GM19239 (cell line): ENCODE results near the gene JADE2.

ENCODE experiments used
- DNase-seq: peaks from one replicate; pipeline ENCODE4 v3.0.0; 2011; ENCODE audit warnings: low spot score; ENCODE audit not compliant: insufficient read length
- FAIRE-seq: peaks from 2 replicates; lab custom pipeline; 2011; peaks lifted over from hg19 to GRCh38; lab: Jason Lieb, UNC

The JADE2 gene

DNA sequence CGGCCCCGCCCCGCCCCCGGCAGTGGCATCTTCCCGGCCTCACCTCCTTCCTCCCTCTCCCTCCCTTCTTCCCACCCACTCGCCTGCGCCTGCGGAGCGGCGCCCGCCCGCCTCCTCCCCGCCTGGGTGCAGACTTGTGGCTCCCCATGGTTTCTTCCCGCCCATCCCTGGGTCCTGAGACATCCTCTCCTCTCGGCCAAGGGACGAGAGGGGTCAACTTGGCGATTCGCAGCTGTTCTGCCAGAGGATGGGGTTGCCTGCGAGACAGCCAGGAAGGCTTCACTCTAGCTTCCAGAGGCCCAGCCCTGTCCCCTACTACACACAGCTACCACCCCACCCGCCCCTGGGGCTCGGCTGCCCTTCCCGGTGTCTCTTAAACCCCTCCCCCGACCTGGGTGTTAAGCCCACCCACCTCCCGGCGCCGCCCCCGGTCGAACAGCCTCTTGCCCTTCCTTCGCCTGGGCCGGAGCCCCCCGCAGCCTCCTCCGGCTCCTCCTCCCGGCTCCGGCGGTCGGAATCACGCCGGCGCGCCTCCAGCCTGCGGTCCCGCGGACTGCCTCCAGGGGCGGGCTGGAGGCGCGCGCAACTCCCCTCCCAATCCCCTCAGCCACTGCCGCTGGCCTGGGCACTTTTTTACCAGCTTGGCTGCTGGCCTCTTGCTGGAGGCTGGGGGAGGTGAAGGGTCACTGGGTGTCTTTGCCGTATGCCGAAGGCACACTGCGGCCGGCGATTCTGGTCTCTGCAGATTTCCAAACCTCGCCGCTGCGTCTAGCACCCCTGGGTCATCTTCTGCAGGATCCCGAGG lies 1.9 kb downstream of the JADE2 start:
- DNase-seq: peak; percentile 74
- FAIRE-seq: peak; percentile 82

DNA sequence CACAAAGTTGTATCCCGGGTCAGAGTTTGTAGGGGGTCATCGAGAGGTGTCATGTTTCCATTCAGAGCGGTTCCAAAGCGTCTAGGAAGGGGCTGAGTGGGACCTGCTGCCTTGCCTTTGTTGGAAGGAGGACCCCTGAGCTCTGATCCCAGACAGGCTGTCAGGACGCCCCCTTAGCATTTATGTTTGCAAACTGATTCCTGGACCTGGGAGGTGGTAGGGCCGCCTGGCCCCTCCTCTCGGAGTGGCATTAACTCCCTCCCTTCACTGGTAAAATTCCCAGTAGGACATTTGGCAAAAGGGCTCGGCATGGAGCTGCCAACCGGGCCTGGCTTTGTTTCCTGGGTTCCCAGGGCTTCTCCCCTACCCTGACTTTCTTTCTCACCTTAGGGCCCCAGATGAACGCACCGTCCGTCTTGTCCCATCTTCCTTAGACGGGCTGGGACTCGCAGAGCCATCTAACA lies 2.5 kb downstream of the JADE2 start:
- DNase-seq: no peak
- FAIRE-seq: no peak

DNA sequence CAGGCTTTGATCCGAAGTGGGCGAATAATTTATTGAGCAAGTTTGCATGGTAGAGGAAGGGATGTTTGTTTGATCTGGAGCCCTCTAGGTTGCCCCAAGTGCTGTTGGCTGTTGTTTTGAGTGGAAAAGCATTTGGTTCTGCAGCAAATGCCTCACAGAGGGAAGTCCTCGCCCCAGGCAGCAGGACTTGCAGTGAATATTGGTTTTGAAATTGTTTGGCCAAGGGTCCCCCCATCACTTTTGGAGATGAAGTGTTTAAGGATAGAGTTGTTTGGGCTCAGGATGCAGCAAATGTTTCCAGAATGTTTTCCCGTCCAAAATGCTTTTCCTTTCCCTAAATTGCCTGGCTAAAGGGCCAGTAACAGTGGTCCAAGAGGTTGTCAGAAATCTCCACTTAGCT lies 3.1 kb downstream of the JADE2 start:
- DNase-seq: no peak
- no peak for FAIRE-seq

DNA sequence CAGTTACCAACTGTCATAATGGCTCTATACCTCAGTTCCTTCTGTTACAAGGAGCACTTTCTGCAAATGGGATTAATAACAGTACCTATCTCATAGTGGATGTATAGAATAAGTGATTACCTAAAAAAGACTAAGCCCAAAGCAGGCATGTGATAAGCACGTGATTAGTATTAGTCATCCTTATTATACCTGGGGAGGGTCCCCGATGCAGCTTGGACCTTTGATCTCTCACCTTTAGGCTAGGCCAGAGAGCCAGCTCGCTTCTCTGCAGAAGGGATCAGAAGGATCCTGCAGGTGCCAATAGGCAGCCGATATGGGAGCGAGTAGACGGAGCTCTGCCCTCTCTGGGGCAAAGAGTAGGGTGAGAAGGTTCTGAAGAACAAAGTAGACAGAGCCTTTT lies 4.0 kb downstream of the JADE2 start:
- no peak for DNase-seq
- no peak for FAIRE-seq

DNA sequence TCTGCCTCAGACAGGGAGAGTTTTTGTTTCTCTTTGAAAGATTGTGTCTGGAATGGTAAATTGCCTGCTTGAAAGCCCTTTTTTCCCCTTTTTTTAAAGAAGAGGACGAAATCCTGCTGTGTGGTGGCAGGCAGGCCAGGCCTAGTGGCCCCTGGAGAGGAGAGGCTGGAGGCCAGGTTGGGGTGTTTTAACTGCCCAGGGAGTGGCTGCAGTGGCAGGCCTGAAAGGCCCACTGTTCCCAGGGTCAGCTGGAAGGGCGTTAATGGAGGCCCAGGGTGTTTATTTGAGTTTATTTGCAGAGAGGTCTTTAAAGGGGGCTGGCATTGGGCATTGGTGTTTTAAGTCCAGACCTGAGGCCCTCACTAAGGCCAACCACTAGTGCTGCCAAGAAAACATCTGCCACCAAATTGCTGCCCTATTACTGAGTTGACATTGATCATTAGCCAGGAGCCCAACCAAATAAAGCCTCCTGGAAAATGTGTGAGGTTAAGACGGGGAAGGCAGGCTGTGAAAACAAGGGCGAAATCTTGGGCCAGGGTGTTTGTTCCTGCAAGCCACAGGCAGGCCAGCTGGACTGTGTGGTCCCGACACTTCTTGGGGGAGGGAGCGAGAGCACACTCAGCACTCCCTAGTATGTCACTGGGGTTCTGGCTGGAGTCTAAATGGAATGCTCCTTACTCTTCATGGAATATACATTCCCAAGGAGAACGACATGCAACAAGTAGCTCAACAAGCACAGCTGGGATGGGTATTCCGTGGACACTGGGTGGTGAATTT lies 5.0 kb downstream of the JADE2 start:
- FAIRE-seq: no peak
- no peak for DNase-seq

DNA sequence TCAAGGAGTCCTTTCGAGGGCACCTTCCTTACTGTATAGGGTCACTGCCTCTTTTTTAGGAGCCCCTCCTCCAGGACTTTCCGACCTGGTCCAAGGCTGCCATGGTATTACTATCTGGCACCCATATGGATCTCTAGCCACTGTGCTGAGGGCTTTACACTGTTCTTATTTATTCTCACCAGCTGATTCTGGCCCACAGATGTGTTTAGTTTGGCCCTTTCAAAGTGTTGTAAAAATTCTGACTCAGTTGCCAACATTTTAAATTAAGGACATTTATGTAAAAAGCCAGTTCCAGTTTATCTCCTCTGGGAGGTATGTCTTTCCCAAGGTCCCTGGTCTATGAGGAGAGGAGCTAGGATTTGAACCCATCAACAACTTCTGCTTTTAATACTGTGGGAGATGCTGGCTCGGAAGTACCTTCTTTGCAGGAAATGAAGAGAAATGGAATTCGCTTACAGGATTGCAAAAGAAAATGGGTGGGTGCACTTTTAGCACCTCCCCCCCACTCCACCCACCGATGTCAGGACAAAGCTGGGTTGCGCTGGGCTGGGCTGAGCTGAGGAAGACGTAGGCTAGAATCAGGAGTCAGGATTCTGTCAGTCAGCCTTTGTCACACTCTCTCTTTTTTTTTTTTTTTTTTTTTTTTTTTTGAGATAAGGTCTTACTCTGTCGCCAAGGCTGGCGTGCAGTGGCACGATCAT lies 7.8 kb downstream of the JADE2 start:
- FAIRE-seq (no peak), DNase-seq (no peak)

DNA sequence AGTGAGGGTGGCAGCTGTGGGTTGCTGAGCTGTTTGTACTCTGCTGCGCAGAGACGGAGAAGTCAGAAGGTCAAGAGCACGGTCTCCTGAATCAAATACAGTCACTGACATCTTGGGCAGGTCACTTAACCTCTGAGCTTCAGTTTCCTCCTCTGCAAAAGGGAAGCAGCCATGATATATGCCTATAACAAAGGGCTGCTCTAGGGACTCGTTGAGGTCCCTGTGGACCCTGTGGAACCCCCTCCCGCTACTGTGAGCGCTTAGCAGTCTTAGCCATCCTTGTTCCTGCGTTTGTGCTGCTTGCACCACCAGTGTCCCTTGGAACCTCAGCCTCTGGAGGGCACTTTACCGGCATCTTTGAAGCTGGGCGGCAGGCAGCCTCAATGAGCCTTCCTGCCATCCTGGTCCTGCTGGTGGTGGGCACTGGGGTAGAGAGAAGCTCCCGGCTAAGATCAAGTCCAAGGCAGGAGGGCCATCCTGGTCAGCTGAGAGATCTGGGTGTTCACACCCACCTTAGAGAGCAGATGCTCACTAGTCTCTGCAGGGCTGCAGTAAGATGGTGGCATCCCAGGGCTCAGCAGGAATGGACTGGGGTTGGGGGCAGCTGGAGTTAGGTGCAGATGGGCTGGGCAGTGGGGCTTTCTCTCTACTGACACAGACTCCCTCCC lies 8.7 kb downstream of the JADE2 start:
- no peak for FAIRE-seq
- DNase-seq: no peak

DNA sequence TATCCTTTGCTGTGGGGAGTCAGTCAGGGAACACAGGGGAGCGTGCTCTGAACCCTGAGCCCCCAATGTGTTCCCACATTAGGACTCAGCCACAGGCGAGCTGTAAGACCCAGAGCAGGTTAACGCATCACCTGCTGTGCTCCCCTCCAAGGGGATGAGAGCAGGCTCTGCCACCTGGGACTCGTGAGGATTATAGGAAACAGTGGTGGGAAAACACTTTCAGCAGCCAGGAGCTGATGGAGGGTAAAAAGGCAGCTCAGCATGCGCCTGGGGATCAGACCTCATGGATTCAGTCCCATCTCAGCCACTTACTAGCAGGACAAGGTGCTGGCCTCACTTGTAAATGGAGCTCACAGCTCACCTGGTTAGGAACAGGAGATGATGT lies 9.2 kb downstream of the JADE2 start:
- no peak for FAIRE-seq
- DNase-seq: no peak

DNA sequence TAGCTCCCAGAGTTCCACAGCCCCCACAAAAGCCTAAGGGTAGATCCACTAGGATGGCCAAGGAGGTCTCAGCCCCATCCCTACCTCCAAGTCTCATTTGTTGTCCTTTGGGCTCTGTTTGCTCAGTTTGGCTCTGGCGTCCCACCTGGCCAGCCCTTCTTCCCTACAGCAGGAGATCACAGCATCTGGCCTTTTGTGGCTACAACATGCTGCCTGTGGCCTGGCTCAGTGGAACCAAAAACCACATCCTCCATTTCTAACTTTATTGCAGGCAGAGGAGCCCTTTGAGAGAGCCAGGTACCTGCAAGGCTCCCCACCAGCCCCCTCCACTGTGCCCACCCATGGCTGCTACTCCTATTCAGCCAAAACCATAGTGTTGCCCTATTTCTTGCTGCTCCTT lies 11.4 kb downstream of the JADE2 start:
- FAIRE-seq: no peak

DNA sequence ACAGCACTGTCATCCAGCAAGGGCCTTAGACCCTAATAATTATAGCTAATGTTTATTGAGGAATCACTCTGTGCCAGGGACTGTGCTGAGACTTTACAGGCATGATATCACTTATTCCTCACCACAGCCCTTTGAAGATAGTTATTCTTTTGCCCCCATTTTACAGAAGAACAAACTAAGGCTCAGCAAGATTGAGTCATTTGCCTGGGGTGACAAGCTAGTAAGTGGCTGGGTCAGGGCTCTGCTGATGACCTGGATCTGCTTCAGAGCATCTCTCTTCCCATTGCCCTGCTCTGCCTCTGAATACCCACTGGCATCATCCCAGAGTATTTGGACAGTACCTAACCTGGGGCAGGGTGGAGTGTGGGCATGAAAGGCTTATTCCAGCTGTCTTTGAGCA lies 11.8 kb downstream of the JADE2 start:
- no peak for FAIRE-seq
- no peak for DNase-seq

More for the DNA sequence above, 11.4 kb downstream of the JADE2 start:
- DNase-seq: no peak

DNA sequence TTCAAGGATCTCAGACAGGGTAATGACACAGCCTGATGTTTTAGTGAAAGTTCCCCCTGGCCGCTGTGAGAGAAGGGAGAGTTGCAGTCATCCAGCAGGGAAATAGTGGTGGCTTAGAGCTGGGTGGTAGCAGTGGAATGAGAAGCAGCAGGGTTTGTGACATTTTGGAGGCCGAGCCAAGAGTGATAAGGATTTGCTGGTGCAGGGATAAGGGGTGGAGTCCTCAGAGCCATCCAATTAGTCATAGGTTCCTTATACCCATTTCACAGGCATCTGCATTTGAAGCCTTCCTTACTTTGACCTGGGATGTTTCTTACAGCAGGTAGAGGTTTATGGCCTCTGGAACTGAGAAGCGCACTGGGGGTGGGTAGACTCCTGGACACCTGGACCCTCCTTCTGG lies 12.8 kb downstream of the JADE2 start:
- FAIRE-seq: no peak

DNA sequence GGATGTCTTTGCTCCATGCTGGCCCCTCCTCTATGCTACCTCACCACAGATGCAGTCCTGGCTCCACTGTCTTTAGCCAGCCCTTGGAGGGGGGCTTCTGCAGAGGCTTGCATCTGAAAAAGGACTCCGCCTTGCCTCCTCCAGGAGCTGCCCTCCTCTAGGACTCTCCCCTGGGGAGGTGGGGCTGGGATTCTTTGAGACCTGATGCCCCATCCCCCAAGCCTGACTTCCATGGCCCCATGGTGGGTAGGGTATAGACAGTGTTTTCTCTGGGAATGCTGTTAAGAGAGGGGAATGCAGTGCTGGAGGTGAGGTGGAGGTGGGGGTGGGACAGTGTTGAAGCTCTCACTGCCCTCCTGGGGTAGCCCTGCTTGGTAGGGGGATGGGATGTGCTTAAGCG lies 14.3 kb downstream of the JADE2 start:
- FAIRE-seq: no peak
- DNase-seq: no peak

More for the DNA sequence above, 12.8 kb downstream of the JADE2 start:
- no peak for DNase-seq

DNA sequence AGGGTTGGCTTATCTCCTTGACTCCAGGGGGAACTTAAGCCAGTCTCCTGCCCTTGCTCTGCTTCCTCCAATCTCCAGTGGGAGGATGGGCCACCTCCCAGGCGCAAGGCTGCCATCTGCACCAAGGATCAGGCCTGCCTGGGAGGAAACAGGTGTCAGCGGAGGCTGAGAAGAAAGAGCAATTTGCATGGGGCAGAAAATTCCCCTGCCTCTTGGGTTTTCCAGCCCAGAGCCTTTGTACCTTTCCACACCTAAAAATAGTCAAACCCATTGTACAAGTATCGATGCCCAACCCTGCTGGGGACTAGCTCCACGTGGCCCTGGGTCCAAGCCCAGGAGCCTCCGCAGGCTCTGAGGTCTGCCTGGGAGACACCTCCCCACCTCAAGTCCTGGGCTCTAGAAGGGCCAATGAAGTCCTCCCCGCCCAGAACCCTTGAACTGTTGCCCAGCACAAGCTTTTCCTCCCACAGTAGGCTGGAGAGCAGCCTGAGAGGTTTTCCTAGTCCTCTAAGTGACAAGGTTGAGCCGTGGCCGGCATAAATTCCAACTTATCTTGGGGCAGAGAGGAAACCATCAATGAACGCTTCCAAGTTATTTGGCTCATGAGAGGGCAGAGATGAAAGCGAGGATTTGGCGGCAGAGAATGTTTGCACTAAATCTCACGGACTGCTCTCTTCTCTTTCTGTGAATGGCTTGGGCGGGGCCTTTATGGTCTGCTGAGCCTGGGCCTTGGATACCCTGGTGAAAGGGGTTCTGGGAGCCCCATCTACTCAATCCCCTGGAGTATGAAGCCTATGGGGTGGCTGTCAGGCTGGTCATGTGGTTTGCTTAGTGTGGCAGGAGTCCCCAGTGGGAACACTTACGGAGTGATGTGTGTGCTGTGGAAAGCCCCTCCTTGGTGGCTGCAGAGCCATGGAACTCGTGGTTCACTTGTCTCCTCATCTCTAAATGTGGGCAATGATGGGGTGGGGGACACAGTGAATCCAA lies 15.6 kb downstream of the JADE2 start:
- FAIRE-seq (peak; percentile 83), DNase-seq (no peak)

DNA sequence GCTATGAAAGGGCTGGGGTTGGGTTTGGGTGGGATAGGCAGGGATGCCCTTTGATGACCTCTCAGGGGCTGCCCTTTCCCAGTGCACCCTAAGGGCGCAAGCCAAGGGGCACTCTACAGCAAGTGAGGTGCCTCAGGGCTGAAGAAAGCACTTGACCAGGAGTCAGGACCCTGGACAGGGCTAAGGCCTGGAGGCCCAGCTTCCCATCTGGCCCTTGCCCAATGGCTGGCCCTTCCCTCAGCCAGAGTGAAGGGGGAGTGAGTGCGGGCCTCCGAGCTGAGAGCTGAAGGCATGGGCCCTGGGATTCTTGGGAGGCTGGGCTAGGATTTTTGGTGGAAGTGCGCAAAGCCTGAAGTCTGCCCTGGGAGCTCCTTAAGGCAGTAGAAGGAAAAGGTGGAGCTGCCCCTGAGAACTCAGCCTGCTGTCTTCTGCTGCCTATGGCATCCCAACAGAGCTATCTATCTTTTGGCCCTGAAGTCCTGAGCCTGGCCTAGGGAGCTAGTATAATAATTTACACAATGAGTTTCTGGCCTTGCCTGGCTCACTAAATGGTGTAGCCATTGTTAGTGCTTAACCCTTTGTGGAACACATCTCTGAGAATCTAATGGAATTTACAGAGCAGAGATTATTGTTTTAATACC lies 16.4 kb downstream of the JADE2 start:
- FAIRE-seq (no peak), DNase-seq (no peak)

DNA sequence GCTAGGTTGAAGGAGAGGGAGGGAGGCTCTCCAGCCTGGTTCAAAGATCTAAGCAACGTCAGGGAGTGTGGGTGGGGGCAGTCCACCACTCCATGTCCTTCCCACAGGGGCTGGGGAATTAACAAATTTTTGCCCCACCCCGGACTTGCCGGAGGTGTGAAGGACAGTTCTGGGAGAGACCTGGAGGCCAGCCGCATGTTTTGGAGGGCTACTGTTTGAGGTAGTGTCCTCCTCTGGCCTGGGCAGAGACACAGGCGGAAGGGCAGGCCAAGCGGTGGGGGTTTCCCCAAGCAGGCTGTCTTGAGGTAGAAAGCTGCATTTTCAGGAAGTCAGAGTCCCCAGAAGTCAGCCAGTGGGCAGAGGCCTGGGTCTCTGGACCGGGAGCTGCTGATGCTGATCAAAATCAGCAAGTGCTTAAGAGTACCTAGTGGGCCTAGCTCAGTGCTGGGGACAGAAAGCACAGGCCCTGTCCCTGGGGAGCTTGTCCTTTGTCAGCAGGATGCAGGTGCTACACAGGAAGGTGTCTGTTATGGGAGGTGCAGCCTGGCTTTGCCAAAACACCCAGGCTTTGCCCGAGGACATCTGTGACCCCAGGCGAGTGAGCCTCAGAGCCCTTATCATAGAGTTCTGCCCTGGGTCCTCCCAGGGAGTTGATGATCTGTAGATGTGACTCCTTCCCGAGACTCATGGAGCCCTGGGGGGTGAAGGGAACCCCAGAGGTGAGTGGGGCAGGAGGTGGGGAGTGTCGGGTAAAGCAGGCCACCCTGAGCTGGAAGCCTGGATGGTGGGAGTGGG lies 18.5 kb downstream of the JADE2 start:
- FAIRE-seq (peak; percentile 90), DNase-seq (no peak)

DNA sequence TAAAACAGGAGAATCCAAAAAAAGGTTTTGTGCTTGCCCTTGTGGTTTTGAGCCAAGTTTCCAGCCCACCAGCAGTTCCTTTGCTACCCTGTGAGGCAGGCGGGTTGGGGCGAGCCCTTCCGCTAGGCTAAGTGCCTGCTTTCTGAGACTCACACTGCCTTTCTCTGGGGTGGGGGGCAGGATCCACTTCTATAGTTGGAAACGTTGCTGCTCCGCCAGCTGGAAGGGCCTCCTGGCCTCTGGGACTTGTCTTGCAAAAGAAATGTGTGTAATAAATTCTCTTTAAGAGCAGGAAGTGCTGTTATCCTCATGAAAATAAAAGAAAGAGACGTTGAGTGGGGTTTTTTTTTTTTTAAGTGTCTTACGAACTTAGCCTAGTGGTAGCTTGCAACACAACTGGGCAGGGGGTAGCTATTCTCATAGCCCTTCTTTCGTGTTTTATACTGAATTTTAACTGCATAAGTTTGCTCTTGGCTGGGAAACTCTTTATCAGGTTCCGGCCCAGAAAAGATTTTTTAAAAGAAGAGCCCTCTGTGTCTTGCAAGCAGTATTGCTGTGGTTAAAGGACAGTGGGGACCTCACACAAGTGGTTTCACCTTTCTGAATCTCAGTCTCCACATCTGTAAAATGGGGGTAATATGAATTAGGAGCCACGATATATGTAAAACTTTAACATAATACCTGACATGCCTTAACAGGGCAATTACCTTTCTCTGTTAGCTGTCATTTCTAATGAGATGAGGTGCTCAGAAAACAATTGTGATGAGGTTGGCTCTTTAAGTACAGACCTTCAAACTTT lies 19.8 kb downstream of the JADE2 start:
- no peak for FAIRE-seq

DNA sequence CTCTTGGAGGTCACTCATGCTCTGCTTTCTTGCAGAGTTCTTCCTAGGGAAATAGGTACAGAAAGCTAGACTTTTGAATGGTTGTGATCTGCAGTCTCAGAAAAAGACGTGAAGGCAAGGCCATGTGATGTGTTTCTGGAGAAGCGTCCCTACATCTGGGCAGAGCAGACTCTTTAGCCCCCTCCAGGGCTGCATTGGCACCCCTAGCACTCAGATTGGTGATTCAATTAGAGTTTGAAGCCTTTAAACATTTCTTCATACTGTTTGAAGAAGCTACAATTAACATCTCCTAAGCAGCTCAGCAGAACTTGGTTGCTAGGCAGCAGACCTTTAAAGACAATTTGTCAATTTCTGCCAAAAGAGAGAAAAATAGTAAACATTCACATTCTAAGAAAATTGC lies 21.6 kb downstream of the JADE2 start:
- no peak for FAIRE-seq
- DNase-seq: no peak

More for the DNA sequence above, 19.8 kb downstream of the JADE2 start:
- DNase-seq: no peak
